Memory B cell (primary cell): ENCODE measurements around the gene CDC26.
A peak's percentile ranks its signal among the peaks of the same experiment; 100 is the strongest.
"Not testable (repeated sequence)": the region's sequence is repeated elsewhere in the genome, so short reads cannot be mapped to it uniquely, and the experiment has no call there.

Experiments used
- ATAC-seq: fragments of 150-1000 bp; cut with Tn5 transposase; 2 replicates; pipeline ENCODE4 v1.10.0; 2021; ENCODE audit warnings: low read depth, mild to moderate bottlenecking, moderate library complexity
- DNase-seq, 2 donors: peaks; one replicate each; pipeline ENCODE4 v3.0.0; 2022; ENCODE audit warnings: low spot score in 2 of 2
- H3K27ac Mint-ChIP-seq: one replicate; pipeline ENCODE4 v1.8.0; 2022; ENCODE audit warnings: mild to moderate bottlenecking, moderate library complexity, mixed read lengths
- H3K27me3 Mint-ChIP-seq: one replicate; pipeline ENCODE4 v1.8.0; 2022; ENCODE audit warnings: mixed read lengths
- H3K36me3 Mint-ChIP-seq: one replicate; pipeline ENCODE4 v1.8.0; 2022; ENCODE audit warnings: mild to moderate bottlenecking, mixed read lengths
- H3K4me1 Mint-ChIP-seq: one replicate; pipeline ENCODE4 v1.8.0; 2022; ENCODE audit warnings: mixed read lengths
- H3K4me3 Mint-ChIP-seq: one replicate; pipeline ENCODE4 v1.8.0; 2022; ENCODE audit warnings: mild to moderate bottlenecking, moderate library complexity, mixed read lengths
- H3K9me3 Mint-ChIP-seq: one replicate; pipeline ENCODE4 v1.8.0; 2022; ENCODE audit warnings: mixed read lengths

Gene CDC26

DNA sequence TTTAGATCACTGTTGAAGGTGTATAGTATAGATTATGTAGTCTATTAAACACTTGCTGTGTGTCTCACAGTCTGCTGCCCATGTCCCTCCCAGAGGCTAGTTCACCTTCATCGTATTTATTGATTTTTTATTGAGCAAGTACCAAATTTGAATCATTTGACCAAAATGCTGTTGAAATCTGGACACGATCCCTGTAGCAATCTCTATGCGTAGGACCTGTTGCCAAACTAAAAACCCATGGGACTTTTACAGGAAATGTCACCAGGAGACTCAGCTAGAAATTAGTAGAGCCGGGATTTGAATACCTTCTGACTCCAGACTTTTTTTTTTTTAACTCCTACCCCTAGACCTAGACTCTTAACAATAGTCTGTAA lies 36.5 kb downstream of the CDC26 start:
- DNase-seq (no peak), ATAC-seq (no peak)
- H3K4me3 Mint-ChIP-seq, result no peak overlapping the region
- H3K36me3 Mint-ChIP-seq, result no peaks in the 10 kb centered on the region
- peaks cover 9% of the 10 kb centered on the region for H3K4me1 Mint-ChIP-seq
- no peaks in the 10 kb centered on the region for H3K9me3 Mint-ChIP-seq
- no peaks in the 10 kb centered on the region for H3K27me3 Mint-ChIP-seq
- H3K27ac Mint-ChIP-seq, result no peak overlapping the region

DNA sequence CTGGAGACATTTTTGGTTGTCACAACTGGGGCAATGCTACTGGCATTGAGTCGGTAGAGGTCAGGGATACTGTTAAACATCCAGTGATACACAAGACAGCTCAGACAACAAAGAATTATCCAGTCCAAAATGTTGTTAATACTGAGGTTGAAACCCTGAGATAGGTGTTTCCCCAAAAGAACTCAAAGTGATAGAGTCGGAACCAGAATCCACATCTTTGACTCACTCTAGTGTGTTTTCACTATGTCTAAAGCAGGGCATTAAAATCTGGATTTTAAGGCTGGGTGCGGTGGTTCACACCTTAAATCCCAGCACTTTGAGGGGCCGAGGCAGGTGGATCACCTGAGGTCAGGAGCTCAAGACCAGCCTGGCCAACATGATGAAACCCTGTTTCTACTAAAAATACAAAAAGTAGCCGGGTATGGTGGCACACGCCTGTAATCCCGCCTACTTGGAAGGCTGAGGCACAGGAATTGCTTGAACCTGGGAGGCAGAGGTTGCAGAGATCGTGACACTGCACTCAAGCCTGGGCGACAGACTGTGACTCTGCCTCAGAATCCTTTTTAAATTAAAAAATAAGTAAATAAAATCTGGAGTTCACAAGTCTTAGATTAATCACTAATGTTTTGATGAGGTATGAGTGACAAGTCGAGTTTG lies 37.0 kb downstream of the CDC26 start:
- Mint-ChIP-seq H3K27me3 (no peaks in the 10 kb centered on the region), H3K4me3 (no peak overlapping the region), H3K4me1 (peaks cover 10% of the 10 kb centered on the region), H3K36me3 (no peaks in the 10 kb centered on the region), H3K27ac (no peak overlapping the region), H3K9me3 (no peaks in the 10 kb centered on the region)
- ATAC-seq (no peak), DNase-seq (no peak)

DNA sequence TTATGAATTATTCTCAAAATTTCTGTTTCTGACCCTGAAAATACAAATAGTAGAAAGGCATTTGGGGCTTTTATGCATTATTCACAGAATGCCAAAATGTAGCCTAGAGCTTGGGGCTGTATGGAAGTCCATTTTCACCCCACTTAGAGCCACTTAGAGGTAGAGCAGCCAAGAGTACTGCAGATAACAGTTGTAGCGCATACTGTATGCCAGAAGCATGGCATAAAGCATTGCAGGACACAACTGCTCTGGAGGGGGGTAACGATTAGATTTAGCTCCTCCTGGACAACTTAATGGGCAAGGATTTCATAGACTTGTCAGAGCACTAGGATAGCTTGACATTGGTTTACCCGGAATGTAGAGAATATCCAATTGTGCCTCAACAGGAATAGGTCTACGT lies 38.3 kb downstream of the CDC26 start:
- ATAC-seq (no peak), DNase-seq (no peak)
- Mint-ChIP-seq H3K36me3 (no peaks in the 10 kb centered on the region), H3K4me1 (peaks cover 18% of the 10 kb centered on the region), H3K9me3 (no peaks in the 10 kb centered on the region), H3K4me3 (no peak overlapping the region), H3K27ac (no peak overlapping the region), H3K27me3 (no peaks in the 10 kb centered on the region)

DNA sequence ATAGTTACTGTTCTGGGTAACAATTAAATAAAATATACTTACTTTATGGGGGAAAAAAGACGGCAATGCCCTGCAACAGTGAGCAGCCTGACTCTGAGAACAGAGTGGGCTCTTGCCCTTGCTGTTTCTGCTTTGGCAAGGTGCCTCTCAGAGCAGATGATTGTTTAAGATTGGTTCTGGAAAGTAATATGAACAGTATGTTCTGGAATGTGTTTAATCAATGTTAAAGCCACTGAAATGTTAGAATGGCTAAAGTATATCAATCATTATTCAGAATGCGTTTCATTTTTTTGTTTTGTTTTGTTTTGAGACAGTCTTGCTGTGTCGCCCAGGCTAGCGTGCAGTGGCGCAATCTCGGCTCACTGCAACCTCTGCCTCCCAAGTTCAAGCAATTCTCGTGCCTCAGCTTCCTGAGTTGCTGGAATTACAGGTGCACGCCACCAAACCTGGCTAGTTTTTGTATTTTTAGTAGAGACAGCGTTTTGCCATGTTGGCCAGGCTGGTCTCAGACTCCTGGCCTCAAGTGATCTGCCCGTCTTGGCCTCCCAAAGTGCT lies 39.6 kb downstream of the CDC26 start:
- not testable (repeated sequence) for H3K27ac Mint-ChIP-seq, H3K9me3 Mint-ChIP-seq, DNase-seq, H3K36me3 Mint-ChIP-seq, H3K27me3 Mint-ChIP-seq, H3K4me3 Mint-ChIP-seq, ATAC-seq
- peaks cover 18% of the 10 kb centered on the region for H3K4me1 Mint-ChIP-seq

DNA sequence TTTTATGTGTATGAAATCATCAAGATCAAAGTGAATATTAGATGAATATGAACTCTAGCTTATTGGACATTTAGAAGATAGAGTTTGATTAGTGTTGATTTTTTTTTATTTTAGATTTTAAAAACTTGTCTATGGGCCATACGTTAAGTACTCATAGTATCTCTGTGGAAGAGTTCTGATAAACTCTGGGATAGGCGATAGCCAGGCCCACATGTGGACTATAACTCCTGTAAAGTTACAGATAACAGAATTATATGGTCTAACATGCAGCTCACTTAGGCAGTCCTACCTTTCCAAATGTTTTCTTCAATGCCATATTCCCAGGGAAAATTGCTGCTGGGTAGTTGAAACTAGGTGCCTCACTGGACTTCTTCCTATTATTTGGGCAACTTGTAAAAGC lies 43.7 kb downstream of the CDC26 start:
- Mint-ChIP-seq H3K4me3 (no peak overlapping the region), H3K27ac (no peak overlapping the region), H3K4me1 (peaks cover 20% of the 10 kb centered on the region), H3K36me3 (no peaks in the 10 kb centered on the region), H3K9me3 (no peaks in the 10 kb centered on the region), H3K27me3 (no peaks in the 10 kb centered on the region)
- no peak for ATAC-seq
- DNase-seq, result no peak

DNA sequence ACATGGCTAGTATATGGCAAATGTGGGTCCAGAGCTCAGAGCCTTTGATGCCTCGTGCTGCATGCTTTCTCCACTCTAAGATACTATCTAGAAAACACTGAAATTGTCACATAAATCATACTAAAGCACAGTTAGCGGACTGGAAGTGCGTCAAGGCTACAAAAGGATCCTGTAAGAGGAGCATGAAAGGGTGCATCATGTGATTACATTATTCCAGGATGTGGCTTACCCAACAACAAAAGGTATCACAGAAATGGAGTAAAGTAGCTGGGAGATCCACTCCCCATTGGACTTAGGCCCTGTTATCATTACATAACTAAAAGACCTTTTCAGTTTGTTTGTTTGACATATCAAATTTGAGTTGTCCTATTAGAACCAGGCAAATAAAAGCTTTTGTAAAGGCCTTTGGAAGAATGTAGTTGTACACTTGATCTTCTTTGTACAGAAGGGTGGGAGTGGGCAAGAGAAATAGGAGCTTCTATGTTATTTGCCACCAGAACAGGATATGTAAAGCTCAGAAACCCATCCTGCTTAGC lies 47.2 kb downstream of the CDC26 start:
- no peak for ATAC-seq
- Mint-ChIP-seq H3K27me3 (no peaks in the 10 kb centered on the region), H3K4me1 (peaks cover 15% of the 10 kb centered on the region)

DNA sequence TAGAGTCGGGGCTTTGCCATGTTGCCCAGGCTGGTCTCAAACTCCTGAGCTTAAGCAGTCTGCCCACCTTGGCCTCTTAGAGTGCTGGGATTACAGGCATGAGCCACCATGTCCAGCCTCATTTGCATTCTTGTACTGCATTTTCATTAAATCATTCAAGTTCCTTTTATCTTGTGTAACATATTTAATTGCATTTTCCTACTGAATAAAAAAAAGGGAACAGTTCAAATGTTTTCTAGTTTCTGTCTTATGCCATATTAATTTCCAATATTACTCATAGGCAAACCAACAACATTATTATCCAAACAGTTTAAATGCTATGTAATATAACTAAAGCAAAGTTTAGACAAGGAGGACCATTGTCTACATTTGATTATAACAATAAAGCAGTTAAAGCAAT lies 47.9 kb downstream of the CDC26 start:
- no peak overlapping the region for H3K27ac Mint-ChIP-seq
- no peak for ATAC-seq

More for the DNA sequence above, 47.2 kb downstream of the CDC26 start:
- Mint-ChIP-seq H3K36me3 (peaks cover 3% of the 10 kb centered on the region), H3K27ac (no peak overlapping the region), H3K9me3 (no peaks in the 10 kb centered on the region), H3K4me3 (no peak overlapping the region)
- no peak for DNase-seq

DNA sequence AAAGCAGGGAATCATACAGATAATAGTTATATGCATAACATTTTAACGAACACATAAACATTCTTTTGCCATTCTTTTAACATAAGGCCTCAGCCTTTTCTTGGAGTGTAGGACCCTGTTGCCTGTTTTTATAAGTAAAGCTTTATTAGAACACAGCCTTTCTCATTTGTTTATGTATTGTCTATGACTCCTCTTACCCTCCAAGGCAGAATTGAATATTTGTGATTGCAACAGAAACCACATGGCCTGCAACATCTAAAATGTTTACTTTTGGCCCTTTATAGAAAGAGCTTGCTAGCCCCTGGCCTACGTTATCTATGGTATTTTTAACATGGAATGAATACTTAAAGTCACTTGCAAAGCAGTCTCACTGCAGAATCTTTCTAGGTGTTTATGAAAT lies 51.4 kb downstream of the CDC26 start:
- no peak overlapping the region for H3K27ac Mint-ChIP-seq
- H3K36me3 Mint-ChIP-seq, result peaks cover 4% of the 10 kb centered on the region
- no peak overlapping the region for H3K4me3 Mint-ChIP-seq
- no peaks in the 10 kb centered on the region for H3K9me3 Mint-ChIP-seq
- H3K27me3 Mint-ChIP-seq, result no peaks in the 10 kb centered on the region
- peaks cover 23% of the 10 kb centered on the region for H3K4me1 Mint-ChIP-seq
- ATAC-seq, result no peak
- no peak for DNase-seq

More for the DNA sequence above, 47.9 kb downstream of the CDC26 start:
- H3K27me3 Mint-ChIP-seq, result no peaks in the 10 kb centered on the region
- peaks cover 3% of the 10 kb centered on the region for H3K36me3 Mint-ChIP-seq
- H3K9me3 Mint-ChIP-seq, result no peaks in the 10 kb centered on the region
- DNase-seq, result no peak
- peaks cover 11% of the 10 kb centered on the region for H3K4me1 Mint-ChIP-seq
- no peak overlapping the region for H3K4me3 Mint-ChIP-seq

DNA sequence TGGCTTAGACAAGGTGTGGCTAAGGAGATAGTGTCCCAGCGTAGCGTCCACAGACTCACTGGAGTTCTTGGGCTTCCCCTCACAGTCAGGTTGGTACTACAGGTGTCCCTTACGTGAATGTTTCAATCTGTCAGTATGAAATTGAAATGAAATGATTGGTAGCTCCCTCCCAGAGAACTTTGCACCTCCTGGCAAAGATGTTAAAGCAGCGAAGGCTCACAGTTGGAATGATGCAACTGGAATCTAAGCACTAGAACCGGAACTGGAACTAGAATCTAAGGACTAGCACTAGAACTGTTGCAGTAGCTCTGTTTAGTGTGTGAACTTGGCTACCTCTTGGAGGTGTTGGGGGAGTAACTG lies 52.9 kb downstream of the CDC26 start:
- H3K4me1 Mint-ChIP-seq, result peaks cover 21% of the 10 kb centered on the region
- H3K4me3 Mint-ChIP-seq, result peak overlapping the region; percentile 96
- no peaks in the 10 kb centered on the region for H3K27me3 Mint-ChIP-seq
- no peak overlapping the region for H3K27ac Mint-ChIP-seq
- ATAC-seq (no peak), DNase-seq (no peak)
- H3K36me3 Mint-ChIP-seq, result peaks cover 4% of the 10 kb centered on the region
- no peaks in the 10 kb centered on the region for H3K9me3 Mint-ChIP-seq

DNA sequence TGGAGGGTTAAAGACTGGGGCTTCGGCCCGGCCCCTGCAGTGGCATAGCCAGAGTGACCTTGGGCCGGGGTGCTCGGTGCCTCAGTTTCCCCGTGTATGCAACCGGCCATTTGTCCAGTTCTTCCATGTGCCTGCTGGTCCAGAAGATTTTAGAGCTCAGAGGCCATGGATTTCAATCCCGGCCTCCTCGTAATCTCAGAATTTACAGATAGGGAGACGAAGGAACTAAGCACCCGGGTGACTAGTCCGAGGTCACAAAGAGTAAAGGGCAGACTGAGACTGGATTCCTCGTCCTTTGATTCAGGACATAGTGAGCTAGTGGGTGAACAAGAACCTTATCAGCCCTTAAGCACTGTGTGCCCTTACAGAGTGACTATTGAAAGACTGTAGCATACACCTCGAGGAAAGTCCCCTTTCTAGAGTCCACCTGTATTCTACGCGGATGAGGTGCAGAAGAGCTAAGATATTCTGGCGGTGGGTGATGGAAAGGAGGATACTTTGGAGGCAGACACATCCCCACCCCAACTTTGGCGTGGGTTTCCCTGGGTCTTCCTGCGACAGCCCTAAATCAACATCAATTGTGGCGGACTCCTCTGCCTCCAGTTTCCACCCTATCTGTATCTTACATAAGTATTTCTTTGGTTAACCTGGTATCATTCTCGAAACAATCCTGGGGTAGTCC lies 53.4 kb downstream of the CDC26 start:
- H3K4me3 Mint-ChIP-seq, result peak overlapping the region; percentile 96
- H3K9me3 Mint-ChIP-seq, result no peaks in the 10 kb centered on the region
- peak overlapping the region; percentile 90 for H3K27ac Mint-ChIP-seq
- no peak for DNase-seq
- ATAC-seq, result no peak
- H3K4me1 Mint-ChIP-seq, result peaks cover 21% of the 10 kb centered on the region
- no peaks in the 10 kb centered on the region for H3K27me3 Mint-ChIP-seq
- peaks cover 4% of the 10 kb centered on the region for H3K36me3 Mint-ChIP-seq

DNA sequence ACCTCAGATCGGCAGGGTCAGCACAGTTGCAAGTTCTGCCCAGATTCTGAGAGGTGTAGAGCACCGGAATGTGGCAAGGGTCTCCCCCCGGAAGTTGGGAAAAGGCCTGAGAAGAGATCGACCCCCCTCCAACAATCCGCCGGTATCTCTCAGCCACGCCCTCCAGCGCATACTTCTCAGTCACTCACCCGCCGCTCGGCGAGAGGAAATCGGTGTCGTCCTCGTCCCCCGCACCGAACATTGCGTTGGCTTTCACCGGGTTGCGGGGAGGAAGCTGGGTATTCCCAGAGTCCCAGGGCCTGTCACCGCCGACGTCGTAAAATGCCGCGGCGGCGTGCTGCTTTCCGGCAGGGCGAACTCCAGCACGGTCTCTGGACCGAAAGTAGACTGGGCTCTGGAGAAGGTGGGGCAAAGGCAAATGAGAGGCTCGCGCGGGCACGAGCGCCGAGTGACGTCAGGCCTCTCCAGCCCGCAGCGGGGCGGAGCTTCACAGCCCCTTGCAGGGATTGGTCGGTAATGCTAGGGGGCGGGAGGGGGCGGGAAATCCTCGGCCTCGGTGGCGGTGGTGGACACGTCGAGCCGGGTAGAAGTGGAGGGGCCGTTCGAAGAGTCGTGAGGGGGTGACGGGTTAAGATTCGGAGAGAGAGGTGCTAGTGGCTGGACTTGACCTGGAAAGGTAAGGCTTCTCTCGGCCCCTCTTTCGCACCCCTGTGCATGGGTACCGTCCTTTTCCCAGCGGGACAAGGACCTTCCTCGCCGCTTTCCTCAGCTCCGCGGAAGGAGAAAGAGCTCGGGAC lies 54.2 kb downstream of the CDC26 start, which contains the start of the genes FKBP15 and SLC31A1:
FKBP15 (minus strand) TSS at position 275 of the 797 bp plus-strand sequence; CDS start at position 241, 34 bp downstream.
SLC31A1 (plus strand) TSS at position 542 of the 797 bp plus-strand sequence. CDS start 34,605 bp downstream, outside the sequence.
- Mint-ChIP-seq H3K36me3 (peaks cover 4% of the 10 kb centered on the region), H3K27me3 (no peaks in the 10 kb centered on the region), H3K27ac (peak within 1 kb of the TSS; percentile 90), H3K9me3 (no peaks in the 10 kb centered on the region), H3K4me1 (peaks cover 19% of the 10 kb centered on the region), H3K4me3 (peak within 1 kb of the TSS; percentile 96)
- DNase-seq (peak; percentile 93 to 94), ATAC-seq (peak; percentile 96)

DNA sequence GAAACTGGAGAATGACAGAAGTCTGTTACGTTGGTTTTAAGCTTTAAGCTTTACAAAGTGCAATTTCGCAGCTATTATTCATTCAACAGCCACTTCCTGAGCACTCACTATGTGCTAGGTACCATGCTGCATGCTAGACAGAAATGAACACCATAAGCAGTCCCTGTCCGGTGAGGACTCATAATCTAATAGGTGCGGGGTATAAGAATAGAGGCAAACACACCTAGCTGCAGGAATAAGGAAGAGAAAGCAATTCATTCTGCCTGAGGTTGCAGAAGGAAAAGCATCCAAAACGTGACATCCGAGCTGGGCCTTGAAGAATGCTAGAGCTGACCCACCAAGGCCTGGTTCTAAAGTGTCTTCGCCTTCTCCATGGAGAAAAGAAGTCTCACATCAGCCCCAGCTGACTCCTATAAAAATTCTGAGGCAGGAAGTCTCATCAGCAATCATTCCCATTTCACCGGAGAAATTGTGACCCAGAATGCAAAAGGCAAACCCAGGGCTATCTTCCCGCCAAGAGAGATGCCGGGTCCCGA lies 54.8 kb downstream of the CDC26 start:
- Mint-ChIP-seq H3K4me1 (peaks cover 19% of the 10 kb centered on the region), H3K4me3 (peak overlapping the region; percentile 96), H3K36me3 (peaks cover 4% of the 10 kb centered on the region), H3K27ac (peak overlapping the region; percentile 90), H3K27me3 (no peaks in the 10 kb centered on the region), H3K9me3 (no peaks in the 10 kb centered on the region)
- ATAC-seq, result no peak
- DNase-seq, result no peak

DNA sequence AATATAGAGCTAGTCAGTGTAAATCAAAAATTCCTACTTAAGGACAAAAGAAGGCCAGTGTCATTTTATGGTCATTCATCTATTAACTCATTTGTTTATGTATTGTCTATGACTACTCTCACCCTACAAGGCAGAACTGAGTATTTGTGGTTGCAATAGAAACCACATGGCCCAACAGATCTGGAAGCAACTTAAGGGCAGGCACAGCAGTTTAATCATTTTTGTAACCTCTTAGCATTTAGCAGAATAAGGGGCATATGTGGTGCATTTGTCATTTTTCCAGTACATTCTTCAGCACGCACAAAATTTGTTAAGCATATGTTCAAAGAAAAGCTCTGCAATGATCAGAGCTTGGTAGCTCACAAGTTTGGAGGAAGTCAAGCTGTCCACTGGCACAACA lies 55.4 kb downstream of the CDC26 start:
- H3K27ac Mint-ChIP-seq, result peak overlapping the region; percentile 90
- ATAC-seq, result no peak

More for the DNA sequence above, 55.4 kb downstream of the CDC26 start:
- H3K4me1 Mint-ChIP-seq, result peaks cover 20% of the 10 kb centered on the region
- no peaks in the 10 kb centered on the region for H3K9me3 Mint-ChIP-seq
- H3K27me3 Mint-ChIP-seq, result no peaks in the 10 kb centered on the region
- no peak for DNase-seq
- H3K4me3 Mint-ChIP-seq, result peak overlapping the region; percentile 96
- H3K36me3 Mint-ChIP-seq, result peaks cover 3% of the 10 kb centered on the region
